HG03045 (cell line): ENCODE data around the gene VNN1.
"Not testable (repeated sequence)": the region's sequence is repeated elsewhere in the genome, so short reads cannot be mapped to it uniquely, and the experiment has no call there.

ENCODE experiments used
- ATAC-seq: cut with Tn5 transposase; IDR thresholded peaks from one replicate; pipeline ENCODE4 v1.9.1; 2021; ENCODE audit warnings: mild to moderate bottlenecking, moderate library complexity; ENCODE audit not compliant: unreplicated experiment

The VNN1 gene

DNA sequence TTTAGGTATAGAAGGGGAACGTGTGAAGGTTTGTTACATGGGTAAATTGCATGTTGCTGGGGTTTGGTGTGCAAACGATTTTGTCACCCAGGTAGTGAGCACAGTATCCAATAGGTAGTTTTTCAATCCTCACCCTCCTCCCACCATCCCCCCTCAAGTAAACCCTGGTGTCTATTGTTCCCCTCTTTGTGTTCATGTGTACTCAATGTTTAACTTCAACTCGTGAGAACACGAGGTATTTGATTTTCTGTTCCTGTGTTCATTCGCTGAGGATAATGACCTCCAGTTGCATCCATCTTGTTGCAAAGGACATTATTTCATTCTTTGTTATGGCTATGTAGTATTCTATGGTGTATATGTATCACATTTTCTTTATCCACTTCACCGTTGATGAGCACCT lies 11.6 kb upstream of the VNN1 start:
- no peak for ATAC-seq

DNA sequence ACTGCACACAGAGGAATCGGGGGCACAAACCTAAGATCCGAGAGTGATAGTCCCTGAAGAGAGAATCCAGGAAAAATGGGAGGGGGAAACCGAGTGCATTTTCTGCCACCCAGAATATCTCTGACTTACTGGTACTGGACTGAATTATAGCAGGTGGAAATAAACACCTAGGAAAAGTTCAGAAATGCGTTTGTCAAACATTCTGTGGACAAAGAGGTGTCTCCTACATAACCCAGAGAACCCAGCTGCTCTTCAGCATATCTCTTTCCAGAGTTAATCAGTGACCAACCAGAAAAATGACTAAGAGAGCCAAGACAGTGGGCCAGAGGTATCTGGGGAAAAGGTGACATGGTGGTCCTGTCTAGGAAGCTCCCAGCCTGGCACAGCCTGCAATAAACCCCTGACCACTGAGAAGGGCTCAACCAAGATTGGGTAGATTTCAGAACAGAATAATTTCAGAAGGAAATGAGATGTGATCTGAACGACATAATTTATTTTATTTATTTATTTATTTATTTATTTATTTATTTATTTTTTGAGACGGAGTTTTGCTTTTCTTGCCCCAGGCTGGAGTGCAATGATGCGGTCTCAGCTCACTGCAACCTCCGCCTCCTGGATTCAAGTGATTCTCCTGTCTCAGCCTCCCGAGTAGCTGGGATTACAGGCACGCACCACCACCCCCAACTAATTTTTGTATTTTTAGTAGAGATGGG lies 6.0 kb upstream of the VNN1 start:
- ATAC-seq, result no peak

DNA sequence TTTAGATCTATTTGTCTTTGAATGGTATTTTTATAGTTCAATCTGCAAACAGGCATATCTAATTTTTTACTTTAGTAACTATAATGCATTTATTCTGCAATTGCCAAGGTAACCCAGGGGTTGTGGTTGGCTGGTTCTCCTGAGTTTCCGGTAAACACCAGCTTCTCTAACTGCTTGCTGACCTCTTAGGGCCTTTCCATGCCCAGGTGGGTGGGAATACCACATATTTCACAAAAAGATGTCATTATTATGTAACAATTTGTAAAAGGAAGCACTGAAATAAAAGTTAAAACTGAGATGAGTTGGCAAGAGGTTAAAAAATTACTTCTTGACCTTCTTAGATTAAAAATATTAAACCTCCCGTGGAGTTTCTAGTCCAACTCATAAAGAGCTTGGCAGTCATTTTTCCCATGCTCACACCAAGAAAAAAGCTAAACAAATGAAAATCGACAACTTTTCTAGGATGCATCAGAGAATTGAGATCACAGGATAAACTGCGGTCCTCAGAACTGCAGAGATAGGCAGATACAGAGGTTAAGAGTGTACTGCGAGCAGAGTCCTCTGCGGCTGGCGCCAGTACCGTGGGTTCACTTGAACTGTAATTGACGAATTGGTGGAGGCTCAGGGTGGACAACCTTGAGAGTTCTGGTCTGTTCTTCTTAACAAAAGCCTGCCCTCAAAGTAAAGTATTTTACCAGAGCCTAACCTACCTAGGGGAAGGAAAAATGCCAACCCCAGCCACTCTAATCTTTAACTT lies 2.2 kb upstream of the VNN1 start:
- no peak for ATAC-seq

DNA sequence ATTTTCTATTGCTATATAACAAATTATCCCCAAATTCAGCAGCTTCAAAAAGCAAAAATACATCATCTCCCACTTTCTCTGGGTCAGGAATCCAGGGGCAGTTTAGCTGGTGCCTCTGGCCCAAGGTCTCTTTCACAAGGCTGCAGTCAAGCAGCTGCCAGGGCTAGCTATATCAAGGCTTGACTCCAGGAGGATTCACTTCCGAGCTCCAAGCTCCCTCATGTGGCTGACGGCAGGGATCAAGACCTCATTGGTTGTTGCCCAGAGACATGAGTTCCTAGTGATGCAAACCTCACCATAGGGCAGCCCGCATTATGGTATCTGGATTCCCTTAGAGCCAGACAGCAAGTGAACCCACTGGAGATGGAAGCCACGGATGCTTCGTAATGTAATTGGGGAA lies 1.3 kb upstream of the VNN1 start:
- no peak for ATAC-seq

DNA sequence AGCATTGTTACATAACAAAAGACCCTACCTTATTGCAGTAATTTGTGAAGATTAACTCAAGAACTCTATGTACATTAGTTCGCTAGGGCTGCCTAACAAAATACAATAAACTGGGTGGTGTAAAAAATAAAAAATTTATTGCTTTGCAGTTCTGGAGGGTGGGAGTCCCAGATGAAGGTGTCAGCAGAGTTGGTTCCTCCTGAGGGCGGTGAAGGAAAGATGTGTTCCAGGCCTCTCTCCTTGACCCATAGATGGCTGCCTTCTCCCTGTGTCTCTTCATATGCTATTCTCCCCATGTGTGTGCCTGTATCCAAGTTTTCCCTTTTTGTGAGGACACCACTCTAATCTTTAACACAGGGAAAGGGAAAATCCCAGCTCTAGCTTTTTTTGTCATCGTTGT lies 305 bp upstream of the VNN1 start:
- ATAC-seq, result no peak

DNA sequence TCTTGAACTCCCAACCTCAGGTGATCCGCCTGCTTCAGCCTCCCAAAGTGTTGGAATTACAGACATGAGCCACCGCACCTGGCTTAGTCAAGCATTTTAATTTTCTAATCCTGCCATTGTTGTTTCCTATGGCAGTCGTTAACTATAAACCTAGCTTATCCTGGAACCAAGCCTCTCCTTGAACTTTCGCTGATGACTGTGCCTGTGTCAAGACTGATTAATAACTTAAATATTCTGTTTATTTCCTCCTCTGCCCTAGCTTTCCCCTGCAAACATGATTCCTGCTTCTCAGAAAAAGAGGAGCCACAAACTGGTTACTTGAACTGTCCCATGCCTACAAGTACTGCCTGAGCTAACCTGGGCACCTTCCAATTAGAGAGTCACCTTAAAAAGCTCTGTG lies 1.5 kb downstream of the VNN1 start:
- no peak for ATAC-seq

DNA sequence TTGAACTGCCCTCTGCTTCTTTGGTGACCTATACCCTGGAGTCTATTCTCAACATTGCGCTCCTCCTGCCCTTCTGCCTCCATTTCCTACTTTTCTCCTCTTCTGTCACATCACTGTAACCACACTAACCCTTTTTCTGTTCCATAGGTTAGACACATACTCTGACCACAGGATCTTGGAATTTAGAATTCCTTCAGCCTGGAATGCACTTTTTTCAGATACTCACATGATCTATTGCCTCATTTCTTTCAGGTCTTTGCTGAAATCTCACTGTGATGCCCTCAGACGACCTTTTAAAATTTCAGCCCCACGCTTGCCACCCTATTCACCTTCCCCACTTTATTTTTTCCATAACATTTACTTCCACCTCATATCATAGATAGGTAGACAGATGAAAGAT lies 5.1 kb downstream of the VNN1 start:
- no peak for ATAC-seq

DNA sequence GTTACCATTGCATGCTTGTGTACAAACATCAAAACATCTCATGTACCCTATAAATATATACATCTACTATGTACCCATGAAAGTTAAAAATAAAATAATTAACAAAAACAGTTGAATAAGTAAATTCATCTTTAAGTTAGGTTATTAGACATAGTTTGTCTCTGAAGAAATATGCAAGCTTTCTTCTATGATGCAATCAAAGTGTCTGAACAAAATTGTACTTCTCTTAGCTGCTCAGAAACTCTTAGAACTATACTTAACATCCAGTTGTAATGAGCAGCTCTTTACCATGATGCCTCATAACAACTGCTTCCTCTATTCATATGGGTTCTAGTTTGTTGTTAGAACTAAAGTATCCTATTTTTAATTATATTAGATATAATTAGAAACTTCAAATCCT lies 5.9 kb downstream of the VNN1 start:
- ATAC-seq, result no peak

DNA sequence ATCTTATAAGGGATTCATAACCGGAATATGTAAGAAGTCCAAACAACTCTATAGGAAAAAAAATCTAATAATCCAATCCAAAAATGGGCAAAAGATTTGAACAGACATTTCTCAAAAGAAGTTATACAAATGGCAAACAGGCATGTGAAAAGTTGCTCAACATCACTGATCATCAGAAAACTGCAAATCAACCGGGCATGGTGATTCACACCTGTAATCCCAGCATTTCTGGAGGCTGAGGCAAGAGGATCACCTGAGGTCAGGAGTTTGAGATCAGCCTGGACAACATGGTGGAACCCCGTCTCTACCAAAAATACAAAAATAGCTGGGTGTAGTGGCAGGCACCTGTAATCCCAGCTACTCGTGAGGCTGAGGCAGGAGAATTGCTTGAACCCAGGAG lies 7.1 kb downstream of the VNN1 start:
- ATAC-seq, result not testable (repeated sequence)

DNA sequence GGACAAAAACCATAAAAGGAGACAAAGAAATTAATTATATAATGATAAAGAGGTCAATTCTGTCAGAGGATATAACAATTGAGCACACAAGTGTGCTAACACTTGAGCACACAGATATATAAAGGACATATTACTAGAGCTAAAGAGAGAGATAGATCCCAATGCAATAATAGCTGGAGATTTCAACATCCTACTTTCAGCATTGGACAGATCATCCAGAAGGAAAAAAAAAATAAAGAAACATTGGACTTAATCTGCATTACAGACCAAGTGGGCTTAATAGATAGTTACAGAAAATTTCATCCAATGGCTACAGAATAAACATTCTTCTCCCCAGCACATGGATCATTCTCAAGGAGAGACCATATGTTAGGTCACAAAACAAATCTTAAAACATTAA lies 9.9 kb downstream of the VNN1 start:
- ATAC-seq, result no peak

DNA sequence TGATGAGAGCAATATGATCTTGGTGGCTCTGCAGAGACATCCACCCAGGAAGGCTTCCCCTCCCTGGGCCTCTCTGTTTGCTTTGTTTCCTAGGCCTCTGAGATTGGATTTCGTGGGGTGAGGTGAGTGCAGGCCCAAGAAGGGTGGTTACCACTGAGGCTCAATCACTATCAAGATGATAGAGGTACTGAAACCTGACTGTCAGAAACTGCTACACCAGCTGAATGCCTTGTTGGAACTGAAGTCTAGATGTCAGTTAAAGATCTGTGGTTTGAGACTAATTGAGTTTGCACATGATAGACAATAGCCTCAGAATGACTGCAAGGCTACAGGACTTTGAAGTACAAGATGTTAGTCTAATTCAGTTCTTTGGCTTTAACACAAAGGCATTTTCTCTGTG lies 15.2 kb downstream of the VNN1 start:
- no peak for ATAC-seq

DNA sequence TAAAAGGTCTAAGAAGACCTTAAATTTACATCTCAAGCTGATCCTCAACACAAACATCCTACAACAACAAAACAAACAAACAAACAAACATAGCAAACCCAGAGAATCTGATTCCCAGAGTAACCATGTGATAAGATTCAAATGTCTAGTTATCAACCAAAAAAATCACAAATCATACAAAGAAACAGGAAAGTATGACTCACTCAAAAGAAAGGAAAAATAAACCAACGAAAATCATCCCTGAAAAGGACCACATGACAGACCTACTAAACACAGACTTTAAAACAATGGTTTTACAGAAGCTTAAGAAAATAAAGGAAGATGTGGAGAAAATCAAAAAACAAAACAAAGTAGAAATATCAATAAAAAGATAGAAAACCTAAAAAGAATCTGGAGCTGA lies 18.1 kb downstream of the VNN1 start:
- no peak for ATAC-seq

DNA sequence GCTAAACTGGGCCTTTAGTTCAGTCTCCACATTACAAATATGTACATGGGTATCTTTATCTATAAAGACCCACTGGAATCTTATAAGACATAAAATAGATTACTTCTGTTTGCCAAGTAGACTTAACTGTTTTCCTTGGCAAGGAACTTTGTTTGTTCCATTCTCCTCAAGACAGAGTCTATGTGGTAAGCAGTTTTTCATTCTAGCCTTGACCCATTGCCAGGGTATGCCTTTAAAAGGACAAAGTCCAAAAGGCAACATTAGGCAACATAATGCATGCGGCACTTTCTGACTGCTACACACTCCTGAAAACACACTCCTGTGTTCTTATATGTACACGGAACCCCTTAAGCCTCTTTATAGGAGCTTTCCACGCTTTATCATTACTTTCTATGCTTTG lies 20.4 kb downstream of the VNN1 start:
- no peak for ATAC-seq

DNA sequence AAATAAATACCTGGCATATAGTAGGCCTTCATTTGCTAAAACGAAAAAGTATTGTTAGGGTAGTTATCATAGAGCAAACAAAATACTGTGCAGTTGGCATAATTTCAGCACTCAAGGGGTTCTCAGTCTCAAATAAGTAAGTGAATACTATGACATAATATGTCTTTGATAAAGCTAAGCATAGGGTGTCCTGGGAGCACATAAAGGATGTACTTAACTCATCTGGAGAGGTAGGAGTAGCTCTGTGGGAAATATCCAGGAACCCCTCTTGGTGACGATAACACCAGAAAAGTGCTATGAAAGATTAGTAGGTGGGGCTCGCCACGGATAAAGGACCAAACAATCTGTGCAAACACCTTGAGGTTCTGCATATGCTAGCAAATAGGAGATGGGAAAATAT lies 23.2 kb downstream of the VNN1 start:
- no peak for ATAC-seq

DNA sequence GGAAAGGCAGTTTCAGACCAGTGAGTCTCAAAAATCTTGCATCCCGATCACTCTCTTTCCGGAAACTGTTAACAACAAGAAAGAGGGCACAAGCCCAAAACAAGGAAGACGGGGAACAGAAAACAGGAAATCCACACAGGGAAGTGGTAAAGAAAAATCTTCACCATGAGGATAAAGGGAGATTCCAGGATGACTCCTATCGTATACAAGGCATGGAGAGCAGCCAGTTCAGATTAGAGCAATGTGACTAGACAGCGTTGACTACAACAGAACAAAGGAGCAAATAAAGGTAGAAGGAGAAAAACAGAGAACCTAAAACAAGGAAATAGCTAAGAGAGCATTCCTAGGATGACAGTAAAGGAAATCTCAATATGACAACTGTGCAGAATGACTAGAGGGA lies 26.5 kb downstream of the VNN1 start:
- no peak for ATAC-seq

DNA sequence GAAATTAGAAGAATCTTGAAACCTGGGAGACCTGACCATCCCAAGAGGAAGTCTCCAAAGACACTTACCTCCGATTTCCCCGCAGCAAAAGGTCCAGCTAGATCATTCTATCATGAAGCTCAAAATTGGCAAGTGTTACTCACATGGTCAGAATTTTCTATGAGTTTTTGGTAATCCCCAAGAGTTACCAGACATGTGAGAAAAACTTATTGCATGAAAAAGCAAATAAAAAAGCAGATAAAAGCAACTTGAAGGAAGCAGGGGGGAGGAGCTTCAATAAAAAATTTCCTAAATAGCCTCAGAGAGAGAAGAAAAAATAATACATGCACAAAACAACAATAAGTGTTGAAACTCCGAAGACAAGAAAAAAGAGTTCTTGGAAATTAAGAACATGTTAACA lies 27.3 kb downstream of the VNN1 start:
- no peak for ATAC-seq

DNA sequence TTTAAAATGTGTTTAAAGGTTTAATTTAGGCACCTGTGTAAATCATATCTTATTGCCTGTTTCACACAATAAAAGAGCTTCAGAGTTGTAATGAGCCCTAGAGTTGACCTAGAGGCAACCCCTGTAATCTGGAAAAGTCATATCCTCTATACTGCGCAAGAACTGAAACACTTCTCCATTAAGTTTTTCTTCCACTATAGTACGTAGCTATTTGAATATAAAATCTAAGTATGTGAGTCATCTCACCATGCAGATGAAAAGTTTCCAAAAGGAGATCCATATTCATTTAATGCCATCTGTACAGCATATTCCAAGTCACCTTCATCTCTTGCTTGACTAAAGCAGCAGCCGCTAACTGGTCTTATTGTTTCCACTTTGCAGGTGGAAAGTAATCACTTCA lies 28.8 kb downstream of the VNN1 start:
- ATAC-seq, result no peak

DNA sequence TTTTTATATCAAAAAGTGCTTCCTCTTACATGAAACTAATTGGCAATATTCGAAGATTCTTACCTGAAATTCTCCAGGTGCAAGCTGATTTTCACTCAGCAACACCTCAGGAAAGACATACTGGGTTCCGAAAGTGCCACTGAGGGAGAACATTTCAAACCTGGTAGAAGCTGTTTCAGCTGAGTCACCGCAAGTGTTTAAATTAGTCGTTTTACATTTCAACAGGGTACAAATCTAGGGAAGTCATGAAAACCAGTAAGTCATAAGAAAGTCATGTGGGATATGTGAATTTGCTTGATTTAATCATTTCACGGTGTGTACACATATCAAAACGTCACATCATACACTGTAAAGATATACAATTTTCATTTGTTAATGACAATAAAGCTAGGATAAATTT lies 29.6 kb downstream of the VNN1 start:
- ATAC-seq, result no peak

DNA sequence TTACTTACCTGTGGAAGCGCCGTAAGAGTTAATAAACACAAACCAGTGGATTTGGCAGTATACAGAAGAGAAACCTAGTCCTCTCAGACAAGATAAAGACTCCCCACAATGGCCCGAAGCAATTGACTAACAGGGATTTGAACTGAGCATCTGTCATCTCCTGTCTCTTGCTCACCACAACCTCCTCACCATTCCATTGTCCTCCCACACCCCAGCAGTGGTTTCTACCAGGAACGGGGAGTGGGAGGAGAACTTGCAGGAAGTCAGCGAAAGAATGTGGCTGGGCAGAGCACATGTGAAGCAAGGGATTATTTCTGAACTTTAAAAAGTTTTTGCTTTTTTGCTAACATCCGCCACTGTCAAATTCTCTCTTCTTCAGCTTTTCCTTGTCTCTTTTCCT lies 30.3 kb downstream of the VNN1 start:
- ATAC-seq, result no peak

DNA sequence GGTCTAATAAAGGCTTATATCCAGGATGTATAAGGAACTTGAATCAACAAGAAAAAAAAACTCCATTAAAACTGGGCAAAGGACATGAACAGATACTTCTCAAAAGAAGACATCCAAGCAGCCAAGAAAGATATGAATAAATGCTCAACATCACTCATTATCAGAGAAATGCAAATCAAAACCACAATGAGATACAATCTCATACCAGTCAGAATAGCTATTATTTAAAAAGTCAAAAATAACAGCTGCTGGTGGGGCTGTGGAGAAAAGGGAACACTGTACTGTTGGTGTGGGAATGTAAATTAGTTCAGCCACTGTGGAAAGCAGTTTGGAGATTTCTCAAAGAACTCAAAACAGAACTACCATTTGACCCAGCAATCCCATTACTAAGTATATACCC lies 34.8 kb downstream of the VNN1 start:
- ATAC-seq, result not testable (repeated sequence)

DNA sequence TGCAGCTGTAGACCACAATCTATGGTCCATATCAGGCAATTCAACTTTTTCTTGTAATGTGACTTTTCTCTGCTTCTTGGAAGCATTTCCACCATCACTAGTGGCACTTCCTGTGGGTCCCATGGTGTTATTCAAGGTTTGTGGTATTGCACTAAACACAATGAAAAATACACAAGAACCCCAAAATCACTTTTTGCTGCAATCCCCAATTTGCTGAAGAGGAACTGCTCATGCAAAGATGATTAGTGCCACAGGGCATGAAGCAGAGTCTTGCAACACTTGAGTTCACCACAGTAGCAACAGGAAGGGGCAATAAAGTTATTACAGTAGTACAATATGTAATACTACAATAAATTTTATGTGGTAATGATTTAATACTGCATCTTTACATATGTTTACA lies 38.1 kb downstream of the VNN1 start:
- no peak for ATAC-seq

DNA sequence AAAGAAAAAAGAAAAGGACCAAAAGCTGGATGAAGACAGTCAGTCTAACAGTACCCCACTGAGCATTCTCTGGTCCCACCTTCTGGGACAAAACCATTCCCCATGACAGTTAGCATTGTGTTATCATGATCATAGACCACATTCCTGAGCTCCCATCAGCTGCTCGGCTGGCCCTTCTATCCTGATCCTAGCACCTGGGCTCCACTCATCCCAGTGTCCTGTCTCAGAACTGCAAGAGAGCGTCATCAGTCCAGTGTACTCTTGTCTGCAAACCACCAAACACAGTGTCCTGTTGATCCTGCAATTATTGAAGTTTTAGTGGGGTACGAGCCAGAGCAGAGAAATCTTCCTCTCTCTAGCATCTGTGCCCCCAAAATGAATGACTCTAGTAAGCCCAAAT lies 38.9 kb downstream of the VNN1 start:
- ATAC-seq, result no peak
